BLaER1 treated with 17β-estradiol and CSF1 and Interleukin-3, amounts not matched to agents 10 nM and 100 nM (cell line): ENCODE data around the gene HOXA9.

Source experiments
- H3K27ac ChIP-seq, 11 experiments: shearing (Covaris generic); formaldehyde crosslinking; 2 replicates each; pipeline ENCODE4 v1.8.1; 2022
- H3K27me3 ChIP-seq, 11 experiments: shearing (Covaris generic); formaldehyde crosslinking; 2 replicates each; pipeline ENCODE4 v1.8.1; 2022
- H3K36me3 ChIP-seq, 11 experiments: shearing (Covaris generic); formaldehyde crosslinking; 2 replicates each; pipeline ENCODE4 v1.8.1; 2022
- H3K4me1 ChIP-seq, 10 experiments: shearing (Covaris generic); formaldehyde crosslinking; 2 replicates each; pipeline ENCODE4 v1.8.1; 2022
- H3K4me2 ChIP-seq, 11 experiments: shearing (Covaris generic); formaldehyde crosslinking; 2 replicates each; pipeline ENCODE4 v1.8.1; 2022
- H3K4me3 ChIP-seq, 10 experiments: shearing (Covaris generic); formaldehyde crosslinking; 2 replicates each; pipeline ENCODE4 v1.8.1; 2022
- H3K9ac ChIP-seq, 11 experiments: shearing (Covaris generic); formaldehyde crosslinking; 2 replicates each; pipeline ENCODE4 v1.8.1; 2022
- H3K9me3 ChIP-seq, 11 experiments: shearing (Covaris generic); formaldehyde crosslinking; replicated peaks in 1 of 11; 2 replicates each; pipeline ENCODE4 v1.8.1; 2022
- H4K20me1 ChIP-seq, 11 experiments: shearing (Covaris generic); formaldehyde crosslinking; 2 replicates each; pipeline ENCODE4 v1.8.1; 2022
- Cebpa-rat ChIP-seq, 11 experiments: shearing (Covaris generic); IDR thresholded peaks; 2 replicates each; pipeline ENCODE4 v1.8.1; 2022

Gene HOXA9

GRCh38 chr7:27209933-27210440 lies 44.6 kb upstream of the HOXA9 start:
- no peak for TF ChIP-seq Cebpa-rat (IDR thresholded peaks at IDR 0.05)
- Histone ChIP-seq H3K9me3 (peaks cover 0 to 20% (median 7%) of the 10 kb centered on the region in 11 experiments; a peak in 12 of 22 replicates), H3K4me3 (no peak overlapping the region), H3K27me3 (peaks cover 88 to 100% (median 99%) of the 10 kb centered on the region in 11 experiments), H4K20me1 (peaks cover 0 to 22% (median 5%) of the 10 kb centered on the region in 11 experiments; a peak in 12 of 22 replicates), H3K36me3 (no peaks in the 10 kb centered on the region), H3K4me2 (peak overlapping the region in 3 of 11 experiments; percentile 37 to 54 (median 52); a peak in 6 of 22 replicates), H3K9ac (no peak overlapping the region), H3K27ac (no peak overlapping the region), H3K4me1 (peaks cover 0 to 18% (median 0%) of the 10 kb centered on the region in 10 experiments; a peak in 7 of 20 replicates)

- no peak for TF ChIP-seq Cebpa-rat (IDR thresholded peaks at IDR 0.05)
- no peak overlapping the region for H3K4me2 ChIP-seq
- H3K9ac ChIP-seq: no peak overlapping the region
- H4K20me1 ChIP-seq: peaks cover 0 to 32% (median 14%) of the 10 kb centered on the region in 11 experiments; a peak in 13 of 22 replicates
- no peaks in the 10 kb centered on the region for H3K36me3 ChIP-seq
- peaks cover 0 to 18% (median 0%) of the 10 kb centered on the region in 10 experiments; a peak in 7 of 20 replicates for H3K4me1 ChIP-seq
- no peak overlapping the region for H3K4me3 ChIP-seq
- no peak overlapping the region for H3K27ac ChIP-seq
- peaks cover 96 to 100% (median 100%) of the 10 kb centered on the region in 11 experiments for H3K27me3 ChIP-seq
- peaks cover 0 to 23% (median 9%) of the 10 kb centered on the region in 11 experiments; a peak in 12 of 22 replicates for H3K9me3 ChIP-seq
Observed at GRCh38 chr7:27208998-27209397, 43.7 kb upstream of the HOXA9 start.

GRCh38 chr7:27207348-27207985 lies 42.1 kb upstream of the HOXA9 start:
- peak overlapping the region in 3 of 11 experiments; percentile 31 to 64 (median 42); a peak in 4 of 22 replicates for H3K4me2 ChIP-seq

GRCh38 chr7:27205325-27206280 lies 40.3 kb upstream of the HOXA9 start:
- peaks cover 8 to 33% (median 12%) of the 10 kb centered on the region in 10 experiments; a peak in 18 of 20 replicates for H3K4me1 ChIP-seq
- H3K27me3 ChIP-seq: peaks cover 96 to 100% (median 100%) of the 10 kb centered on the region in 11 experiments
- no peak overlapping the region for H3K9ac ChIP-seq
- H3K36me3 ChIP-seq: no peaks in the 10 kb centered on the region
- no peak overlapping the region for H3K4me2 ChIP-seq
- peaks cover 0 to 14% (median 9%) of the 10 kb centered on the region in 11 experiments; a peak in 11 of 22 replicates for H3K9me3 ChIP-seq
- H4K20me1 ChIP-seq: peaks cover 0 to 61% (median 44%) of the 10 kb centered on the region in 11 experiments; a peak in 18 of 22 replicates
- no peak overlapping the region for H3K27ac ChIP-seq
- no peak for TF ChIP-seq Cebpa-rat (IDR thresholded peaks at IDR 0.05)
- H3K4me3 ChIP-seq: no peak overlapping the region

More at GRCh38 chr7:27207348-27207985, 42.1 kb upstream of the HOXA9 start:
- no peak overlapping the region for H3K4me3 ChIP-seq
- peaks cover 0 to 42% (median 25%) of the 10 kb centered on the region in 11 experiments; a peak in 16 of 22 replicates for H4K20me1 ChIP-seq
- H3K4me1 ChIP-seq: peaks cover 0 to 18% (median 0%) of the 10 kb centered on the region in 10 experiments; a peak in 7 of 20 replicates
- H3K36me3 ChIP-seq: no peaks in the 10 kb centered on the region
- peaks cover 96 to 100% (median 100%) of the 10 kb centered on the region in 11 experiments for H3K27me3 ChIP-seq
- peaks cover 0 to 14% (median 9%) of the 10 kb centered on the region in 11 experiments; a peak in 11 of 22 replicates for H3K9me3 ChIP-seq
- H3K27ac ChIP-seq: no peak overlapping the region
- no peak for TF ChIP-seq Cebpa-rat (IDR thresholded peaks at IDR 0.05)
- no peak overlapping the region for H3K9ac ChIP-seq

GRCh38 chr7:27204851-27205322 lies 39.5 kb upstream of the HOXA9 start:
- no peak for TF ChIP-seq Cebpa-rat (IDR thresholded peaks at IDR 0.05)
- H3K4me3 ChIP-seq: no peak overlapping the region
- no peak overlapping the region for H3K4me2 ChIP-seq
- H3K9me3 ChIP-seq: peaks cover 0 to 14% (median 9%) of the 10 kb centered on the region in 11 experiments; a peak in 11 of 22 replicates
- peaks cover 14 to 34% (median 18%) of the 10 kb centered on the region in 10 experiments; a peak in 19 of 20 replicates for H3K4me1 ChIP-seq
- H3K36me3 ChIP-seq: no peaks in the 10 kb centered on the region
- no peak overlapping the region for H3K27ac ChIP-seq
- no peak overlapping the region for H3K9ac ChIP-seq
- H4K20me1 ChIP-seq: peaks cover 0 to 68% (median 51%) of the 10 kb centered on the region in 11 experiments; a peak in 18 of 22 replicates
- H3K27me3 ChIP-seq: peaks cover 99 to 100% (median 100%) of the 10 kb centered on the region in 11 experiments

GRCh38 chr7:27203964-27204594 lies 38.7 kb upstream of the HOXA9 start:
- Histone ChIP-seq H3K9me3 (peaks cover 0 to 14% (median 9%) of the 10 kb centered on the region in 11 experiments; a peak in 11 of 22 replicates), H3K27ac (no peak overlapping the region), H3K27me3 (peaks cover 100% of the 10 kb centered on the region in 11 experiments), H3K4me2 (no peak overlapping the region), H3K4me1 (peaks cover 20 to 39% (median 25%) of the 10 kb centered on the region in 10 experiments; a peak in 19 of 20 replicates), H3K9ac (no peak overlapping the region), H3K36me3 (no peaks in the 10 kb centered on the region), H3K4me3 (no peak overlapping the region), H4K20me1 (peaks cover 0 to 76% (median 59%) of the 10 kb centered on the region in 11 experiments; a peak in 18 of 22 replicates)
- no peak for TF ChIP-seq Cebpa-rat (IDR thresholded peaks at IDR 0.05)

GRCh38 chr7:27203365-27203953 lies 38.1 kb upstream of the HOXA9 start:
- Histone ChIP-seq H4K20me1 (peaks cover 0 to 82% (median 64%) of the 10 kb centered on the region in 11 experiments; a peak in 18 of 22 replicates), H3K27me3 (peaks cover 100% of the 10 kb centered on the region in 11 experiments), H3K4me2 (no peak overlapping the region), H3K36me3 (no peaks in the 10 kb centered on the region), H3K4me3 (no peak overlapping the region), H3K9ac (no peak overlapping the region), H3K9me3 (peaks cover 0 to 14% (median 9%) of the 10 kb centered on the region in 11 experiments; a peak in 11 of 22 replicates), H3K4me1 (peaks cover 22 to 45% (median 28%) of the 10 kb centered on the region in 10 experiments; a peak in 19 of 20 replicates), H3K27ac (no peak overlapping the region)
- no peak for TF ChIP-seq Cebpa-rat (IDR thresholded peaks at IDR 0.05)
